Panc1 (cell line): ENCODE results near the gene CD28. TPM values are rescaled to one million over a fixed set of nuclear protein-coding genes. Genes with fewer than 3 reads are reported as not detected.

Experiments
- ATAC-seq: fragments of 200-7000 bp; cut with Tn5 transposase; 2 replicates; pipeline ENCODE4 v1.9.1; 2020; ENCODE audit warnings: mild to moderate bottlenecking, moderate library complexity
- BruUV-seq: library from RNA; stranded (reverse); fragments of 400-500 nt; replicated peaks from 2 replicates; lab custom pipeline; 2021; lab: Mats Ljungman, UMichigan
- CTCF ChIA-PET: fragments of 300-600 bp; sonication (Branson Sonifier 250); formaldehyde crosslinking; loops from one replicate; lab custom pipeline; 2022; ENCODE audit warnings: antibody characterized with exemption; lab: Charles Lee
- POLR2A ChIA-PET: fragments of 300-600 bp; sonication (Branson Sonifier 250); formaldehyde crosslinking; loops from one replicate; lab custom pipeline; 2022; ENCODE audit warnings: antibody characterized with exemption; lab: Charles Lee
- DNase-seq: peaks from one replicate; pipeline ENCODE4 v3.0.0-alpha.2; 2010; ENCODE audit warnings: low read depth, low spot score
- H3K27ac ChIP-seq: 2 replicates; pipeline ENCODE4 v1.5.1; 2011; ENCODE audit warnings: mild to moderate bottlenecking, low read length, inconsistent platforms
- H3K27me3 ChIP-seq: fragments of 200-500 bp; sonication (Bioruptor generic); 2 replicates; pipeline ENCODE4 v1.6.0; 2014; ENCODE audit warnings: low read length, inconsistent platforms; ENCODE audit not compliant: control insufficient read depth, insufficient read depth
- H3K36me3 ChIP-seq: fragments of 200-500 bp; sonication (Bioruptor generic); 2 replicates; pipeline ENCODE4 v1.5.1; 2014; ENCODE audit warnings: inconsistent platforms, mild to moderate bottlenecking, low read length, moderate library complexity; ENCODE audit not compliant: control insufficient read depth, insufficient read depth
- H3K4me1 ChIP-seq: 2 replicates; pipeline ENCODE4 v1.5.1; 2011; ENCODE audit warnings: inconsistent platforms, mild to moderate bottlenecking, low read length, moderate library complexity; ENCODE audit not compliant: control insufficient read depth, insufficient read depth
- H3K4me3 ChIP-seq, 2 experiments: 2 replicates each; pipeline ENCODE4 v1.5.1; 2011 to 2012; ENCODE audit warnings: low read depth in 2 of 2, low read length in 2 of 2, mild to moderate bottlenecking in 2 of 2, inconsistent platforms in 1 of 2, moderate library complexity in 1 of 2
- H3K9me3 ChIP-seq: fragments of 200-500 bp; sonication (Bioruptor generic); 2 replicates; pipeline ENCODE4 v1.5.1; 2014; ENCODE audit warnings: low read depth, mild to moderate bottlenecking, inconsistent platforms, low read length, moderate library complexity; ENCODE audit not compliant: control insufficient read depth, insufficient read depth
- POLR2AphosphoS5 ChIP-seq: IDR thresholded peaks from 2 replicates; pipeline ENCODE4 v1.6.1; 2012; ENCODE audit warnings: mild to moderate bottlenecking, low read depth, low read length, moderate library complexity
- SIN3A ChIP-seq: IDR thresholded peaks from 2 replicates; pipeline ENCODE4 v1.6.1; 2012; ENCODE audit warnings: low read depth, mild to moderate bottlenecking, low read length, moderate library complexity, borderline replicate concordance; ENCODE audit not compliant: insufficient read depth
- TCF7L2 ChIP-seq: IDR thresholded peaks from 2 replicates; pipeline ENCODE4 v1.6.1; 2011; ENCODE audit warnings: mild to moderate bottlenecking, low read depth, low read length, inconsistent platforms
- in situ Hi-C: cut with HindIII; loops from 2 replicates; pipeline ENCODE4 v1.10.0; 2016; ENCODE audit warnings: low sequenced_read_pairs, low pct_unique_long_range_greater_than_20kb
- intact Hi-C: fragments of 100-400 bp; cut with micrococcal nuclease; formaldehyde crosslinking; loops from one replicate; pipeline ENCODE4 v1.10.0; 2022; ENCODE audit not compliant: unreplicated experiment
- total RNA-seq: library from RNA; stranded (reverse); gene quantifications from one replicate; pipeline ENCODE4 v1.2.1, GENCODE V29; 2021; ENCODE audit not compliant: unreplicated experiment
- TF ChIP-seq, protein P1 (sequence below): fragments of 450-650 bp; IDR thresholded peaks from 2 replicates; pipeline ENCODE4 v1.5.1; 2017; ENCODE audit warnings: mild to moderate bottlenecking
- TF ChIP-seq, protein P2 (sequence below), 2 experiments: IDR thresholded peaks; 2 replicates each; pipeline ENCODE4 v1.6.1; 2011 to 2012; ENCODE audit warnings: low read depth in 2 of 2, control low read depth in 1 of 2, low read length in 1 of 2, mild to moderate bottlenecking in 1 of 2, moderate library complexity in 1 of 2; ENCODE audit not compliant: insufficient read depth in 1 of 2

CD28 gene
- total RNA-seq, 1 experiment from 2014 or later: 0.21 TPM

DNA sequence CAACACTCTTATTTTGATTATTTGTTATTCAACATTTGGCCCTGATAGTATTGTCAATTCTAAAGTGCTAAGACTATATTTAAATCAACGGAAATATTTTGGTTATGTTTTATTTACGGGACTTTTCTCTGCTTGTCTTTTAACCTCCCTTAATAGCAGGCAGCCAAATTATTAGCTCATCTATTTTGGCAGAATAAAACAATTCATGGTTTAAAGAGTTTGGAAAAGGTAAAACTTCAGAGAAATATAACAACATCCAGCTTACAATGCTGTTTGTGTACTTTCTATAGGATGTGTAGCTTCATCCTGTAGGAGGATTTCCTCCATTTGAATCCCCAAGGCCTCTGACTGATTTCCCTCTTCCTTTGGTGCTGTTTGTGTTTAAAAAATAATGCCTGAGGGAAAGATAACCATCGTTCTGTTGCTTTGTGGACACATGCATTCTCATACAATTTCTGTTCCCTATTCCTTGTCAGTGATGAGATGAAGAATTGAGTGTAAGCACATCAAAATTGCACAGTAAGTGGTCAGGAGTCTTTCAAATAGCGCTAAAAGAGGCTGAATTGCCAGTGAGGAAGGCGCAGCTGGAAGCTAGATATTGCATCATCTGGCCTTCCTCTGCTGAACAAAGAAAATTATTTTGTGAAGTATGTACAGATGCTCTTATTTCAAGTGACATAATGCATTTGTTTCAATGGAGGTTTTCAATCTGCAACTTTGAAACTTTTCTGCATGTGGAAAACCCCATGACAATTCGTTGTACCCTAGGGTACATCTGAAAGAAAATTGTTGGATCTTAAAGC lies 80.3 kb downstream of the CD28 start:
- no peaks in the 10 kb centered on the region for H3K9me3 ChIP-seq
- CTCF ChIA-PET: no interaction called here
- intact Hi-C loops (no loop called here), in situ Hi-C loops (no loop called here)
- no peaks in the 10 kb centered on the region for H3K4me1 ChIP-seq
- BruUV-seq: no TSS peak
- DNase-seq: no peak
- no peaks in the 10 kb centered on the region for H3K27me3 ChIP-seq
- no peak overlapping the region for H3K4me3 ChIP-seq
- H3K27ac ChIP-seq: no peak overlapping the region
- ATAC-seq: no peak
- POLR2A ChIA-PET: no interaction called here
- TF ChIP-seq, protein P1, sequence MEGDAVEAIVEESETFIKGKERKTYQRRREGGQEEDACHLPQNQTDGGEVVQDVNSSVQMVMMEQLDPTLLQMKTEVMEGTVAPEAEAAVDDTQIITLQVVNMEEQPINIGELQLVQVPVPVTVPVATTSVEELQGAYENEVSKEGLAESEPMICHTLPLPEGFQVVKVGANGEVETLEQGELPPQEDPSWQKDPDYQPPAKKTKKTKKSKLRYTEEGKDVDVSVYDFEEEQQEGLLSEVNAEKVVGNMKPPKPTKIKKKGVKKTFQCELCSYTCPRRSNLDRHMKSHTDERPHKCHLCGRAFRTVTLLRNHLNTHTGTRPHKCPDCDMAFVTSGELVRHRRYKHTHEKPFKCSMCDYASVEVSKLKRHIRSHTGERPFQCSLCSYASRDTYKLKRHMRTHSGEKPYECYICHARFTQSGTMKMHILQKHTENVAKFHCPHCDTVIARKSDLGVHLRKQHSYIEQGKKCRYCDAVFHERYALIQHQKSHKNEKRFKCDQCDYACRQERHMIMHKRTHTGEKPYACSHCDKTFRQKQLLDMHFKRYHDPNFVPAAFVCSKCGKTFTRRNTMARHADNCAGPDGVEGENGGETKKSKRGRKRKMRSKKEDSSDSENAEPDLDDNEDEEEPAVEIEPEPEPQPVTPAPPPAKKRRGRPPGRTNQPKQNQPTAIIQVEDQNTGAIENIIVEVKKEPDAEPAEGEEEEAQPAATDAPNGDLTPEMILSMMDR: no peak
- TF ChIP-seq TCF7L2 (no peak), POLR2AphosphoS5 (no peak), SIN3A (no peak)
- TF ChIP-seq, protein P2, sequence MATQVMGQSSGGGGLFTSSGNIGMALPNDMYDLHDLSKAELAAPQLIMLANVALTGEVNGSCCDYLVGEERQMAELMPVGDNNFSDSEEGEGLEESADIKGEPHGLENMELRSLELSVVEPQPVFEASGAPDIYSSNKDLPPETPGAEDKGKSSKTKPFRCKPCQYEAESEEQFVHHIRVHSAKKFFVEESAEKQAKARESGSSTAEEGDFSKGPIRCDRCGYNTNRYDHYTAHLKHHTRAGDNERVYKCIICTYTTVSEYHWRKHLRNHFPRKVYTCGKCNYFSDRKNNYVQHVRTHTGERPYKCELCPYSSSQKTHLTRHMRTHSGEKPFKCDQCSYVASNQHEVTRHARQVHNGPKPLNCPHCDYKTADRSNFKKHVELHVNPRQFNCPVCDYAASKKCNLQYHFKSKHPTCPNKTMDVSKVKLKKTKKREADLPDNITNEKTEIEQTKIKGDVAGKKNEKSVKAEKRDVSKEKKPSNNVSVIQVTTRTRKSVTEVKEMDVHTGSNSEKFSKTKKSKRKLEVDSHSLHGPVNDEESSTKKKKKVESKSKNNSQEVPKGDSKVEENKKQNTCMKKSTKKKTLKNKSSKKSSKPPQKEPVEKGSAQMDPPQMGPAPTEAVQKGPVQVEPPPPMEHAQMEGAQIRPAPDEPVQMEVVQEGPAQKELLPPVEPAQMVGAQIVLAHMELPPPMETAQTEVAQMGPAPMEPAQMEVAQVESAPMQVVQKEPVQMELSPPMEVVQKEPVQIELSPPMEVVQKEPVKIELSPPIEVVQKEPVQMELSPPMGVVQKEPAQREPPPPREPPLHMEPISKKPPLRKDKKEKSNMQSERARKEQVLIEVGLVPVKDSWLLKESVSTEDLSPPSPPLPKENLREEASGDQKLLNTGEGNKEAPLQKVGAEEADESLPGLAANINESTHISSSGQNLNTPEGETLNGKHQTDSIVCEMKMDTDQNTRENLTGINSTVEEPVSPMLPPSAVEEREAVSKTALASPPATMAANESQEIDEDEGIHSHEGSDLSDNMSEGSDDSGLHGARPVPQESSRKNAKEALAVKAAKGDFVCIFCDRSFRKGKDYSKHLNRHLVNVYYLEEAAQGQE (IDR thresholded peaks at IDR 0.05; ENCODE audit: insufficient read depth in 1 of 2, low read depth in 2 of 2, low read length in 1 of 2): no peak
- H3K36me3 ChIP-seq: no peaks in the 10 kb centered on the region

DNA sequence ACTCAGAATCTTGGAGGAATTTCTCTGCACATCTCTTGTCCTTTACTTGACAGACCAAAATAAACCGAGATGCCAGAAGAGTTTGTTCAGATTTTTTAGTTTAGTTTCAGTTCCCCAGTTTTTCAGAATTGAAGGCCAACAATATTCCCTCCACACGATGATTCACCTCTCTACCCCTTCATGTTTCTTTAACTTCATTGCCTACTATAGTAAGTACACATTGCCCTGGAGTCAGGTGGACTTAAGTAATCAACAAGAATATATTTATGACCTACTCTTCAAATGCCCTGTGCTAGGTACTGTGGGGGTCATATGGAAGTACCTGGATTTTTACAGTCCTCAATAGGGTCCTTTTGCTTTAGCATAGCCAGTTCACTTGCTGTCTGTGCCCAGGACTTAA lies 81.5 kb downstream of the CD28 start:
- Histone ChIP-seq H3K4me1 (no peaks in the 10 kb centered on the region), H3K9me3 (no peaks in the 10 kb centered on the region), H3K27ac (no peak overlapping the region), H3K27me3 (no peaks in the 10 kb centered on the region), H3K36me3 (no peaks in the 10 kb centered on the region), H3K4me3 (no peak overlapping the region)
- no TSS peak for BruUV-seq
- TF ChIP-seq SIN3A (no peak), TCF7L2 (no peak), POLR2AphosphoS5 (no peak)
- TF ChIP-seq, protein P1: no peak
- TF ChIP-seq, protein P2 (IDR thresholded peaks at IDR 0.05; ENCODE audit: insufficient read depth in 1 of 2, low read depth in 2 of 2, low read length in 1 of 2): no peak
- in situ Hi-C loops: no loop called here
- ATAC-seq (no peak), DNase-seq (no peak)
- ChIA-PET CTCF (no interaction called here), POLR2A (no interaction called here)
- intact Hi-C loops: no loop called here
